Fibroblast of skin of left quadriceps (primary cell): ENCODE results near the gene IGFLR1.

ENCODE experiments used
- DNase-seq, 2 experiments: peaks; one replicate each; pipeline ENCODE4 v3.0.0-alpha.2; 2013; ENCODE audit warnings: low read depth in 2 of 2

Gene IGFLR1

GRCh38 chr19:35742121-35742724, at the start of gene IGFLR1:
TSS of gene IGFLR1 (minus strand) at chr19:35742452. CDS start at chr19:35741180, 1,272 bp downstream.
- DNase-seq, result no peak

GRCh38 chr19:35791814-35792279, 49.6 kb upstream of the IGFLR1 start:
- no peak for DNase-seq

- DNase-seq, result no peak
These were observed 48.9 kb upstream of the IGFLR1 start for GRCh38 chr19:35790981-35791813.

GRCh38 chr19:35789978-35790944, 48.0 kb upstream of the IGFLR1 start:
- no peak for DNase-seq

DNA sequence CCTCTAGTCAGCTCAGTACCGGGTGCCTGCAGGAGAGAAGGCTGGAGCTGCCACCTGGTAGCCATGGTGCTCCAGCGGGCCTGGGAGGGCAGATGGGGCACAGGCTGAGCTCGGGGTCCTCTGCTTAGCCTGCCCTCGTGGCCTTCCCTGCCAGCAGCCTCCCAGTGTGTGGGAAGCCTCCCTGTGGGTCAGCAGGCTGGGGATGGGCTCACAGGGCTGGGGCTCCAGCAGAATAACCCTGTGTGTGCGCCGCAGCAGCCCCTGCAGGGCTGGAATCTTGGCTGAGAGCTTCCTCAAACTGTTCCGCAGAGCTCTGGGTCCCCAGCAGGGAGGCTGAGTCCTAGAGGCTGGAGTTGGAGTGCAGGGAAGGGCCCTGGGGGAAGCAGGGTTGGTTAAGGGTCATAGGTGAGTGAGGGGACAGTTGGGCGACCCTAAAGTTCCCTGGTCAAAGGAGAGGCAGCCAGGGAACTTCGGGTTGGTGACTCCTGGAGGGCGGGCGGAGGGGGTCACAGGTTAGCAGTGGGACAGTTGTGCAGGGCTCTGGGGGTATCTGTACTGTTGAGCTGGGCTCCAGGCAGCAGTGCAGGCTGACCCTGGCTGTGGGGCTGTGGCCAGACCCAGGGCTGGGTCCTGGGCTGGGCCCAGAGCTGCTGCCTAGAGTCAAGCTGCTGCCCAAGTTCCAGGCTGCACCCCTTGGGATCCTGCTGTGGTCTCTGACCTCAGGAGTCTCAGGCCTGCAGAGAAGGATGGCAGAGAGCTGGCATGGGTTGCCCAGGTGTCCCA, 47.1 kb upstream of the IGFLR1 start:
- DNase-seq, result no peak

DNA sequence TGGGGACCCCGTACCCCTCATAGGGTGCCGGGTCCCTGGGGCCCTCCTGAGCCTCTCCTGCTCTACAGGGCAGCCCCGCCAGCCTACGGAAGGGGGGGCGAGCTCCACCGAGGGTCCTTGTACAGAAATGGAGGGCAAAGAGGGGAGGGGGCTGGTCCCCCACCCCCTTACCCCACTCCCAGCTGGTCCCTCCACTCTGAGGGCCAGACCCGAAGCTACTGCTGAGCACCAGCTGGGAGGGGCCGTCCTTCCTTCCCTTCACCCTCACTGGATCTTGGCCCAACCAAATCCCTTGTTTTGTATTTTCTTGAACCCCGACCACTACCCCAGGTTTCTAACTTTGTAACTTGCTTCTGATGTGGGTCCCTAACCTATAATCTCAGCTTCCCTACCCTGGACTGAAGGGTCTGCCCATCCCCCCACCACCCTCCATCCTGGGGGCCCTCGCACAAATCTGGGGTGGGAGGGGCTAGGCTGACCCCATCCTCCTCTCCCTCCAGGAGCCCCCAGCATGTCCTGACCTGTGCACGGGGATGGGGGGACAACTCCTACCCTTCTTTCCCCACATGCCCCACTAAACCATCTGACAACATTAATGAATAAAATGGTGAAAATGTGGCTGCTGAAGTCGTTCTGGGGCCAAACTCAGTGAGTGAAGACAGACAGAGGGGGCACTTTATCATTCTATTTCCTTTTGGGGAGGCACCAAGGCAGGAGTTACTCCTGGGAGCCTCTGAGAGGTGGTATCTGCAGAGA, 46.1 kb upstream of the IGFLR1 start:
- DNase-seq, result no peak

- no peak for DNase-seq
These were observed 45.1 kb upstream of the IGFLR1 start for GRCh38 chr19:35787227-35787799.

- DNase-seq, result no peak
These were observed 44.3 kb upstream of the IGFLR1 start for GRCh38 chr19:35786299-35787160.

GRCh38 chr19:35785339-35785627, 43.0 kb upstream of the IGFLR1 start:
- no peak for DNase-seq

GRCh38 chr19:35784503-35785338, 42.5 kb upstream of the IGFLR1 start:
- DNase-seq, result no peak

DNA sequence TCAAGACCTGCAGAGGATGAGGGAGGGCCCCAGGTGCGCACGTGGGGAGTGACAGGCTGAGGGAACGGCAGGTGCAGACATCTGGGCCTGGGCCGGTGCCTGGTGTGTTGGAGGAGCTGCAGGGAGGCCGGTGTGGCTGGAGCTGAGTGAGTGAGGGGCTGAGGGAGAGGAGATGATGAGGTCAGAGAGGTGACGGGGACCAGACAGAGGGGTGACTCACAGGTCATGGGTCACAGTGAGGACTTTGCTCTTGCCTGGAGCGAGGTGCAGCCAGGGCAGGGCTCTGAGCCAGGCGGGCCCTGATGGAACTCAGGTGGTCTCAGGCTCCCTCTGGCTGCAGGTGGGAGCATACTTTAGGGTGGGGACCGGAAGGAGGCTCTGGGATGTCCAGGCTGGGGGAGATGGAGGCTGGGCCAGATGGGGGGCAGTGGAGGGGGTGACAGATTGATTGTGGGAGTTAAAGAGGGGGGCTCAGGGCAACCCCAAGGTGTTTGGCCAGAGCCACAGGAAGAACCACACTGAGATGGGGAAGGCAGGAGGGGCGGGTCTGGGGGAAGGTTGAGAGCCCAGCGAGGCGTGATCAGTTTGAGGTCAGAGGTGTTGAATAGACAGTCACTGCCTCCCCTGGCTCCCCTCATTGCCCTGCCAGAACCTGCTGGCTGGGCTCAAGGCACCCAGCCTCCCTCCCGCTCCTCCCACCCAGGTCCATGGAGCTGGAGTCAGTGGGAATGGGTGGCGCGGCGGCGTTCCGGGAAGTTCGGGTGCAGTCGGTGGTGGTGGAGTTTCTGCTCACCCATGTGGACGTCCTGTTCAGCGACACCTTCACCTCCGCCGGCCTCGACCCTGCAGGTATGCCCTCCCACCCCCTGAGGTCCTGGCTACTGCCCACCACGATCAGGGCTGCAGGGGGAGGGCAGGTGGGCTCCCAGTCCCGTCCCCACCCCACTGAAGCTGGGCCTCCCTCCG, 41.5 kb upstream of the IGFLR1 start:
- no peak for DNase-seq

DNA sequence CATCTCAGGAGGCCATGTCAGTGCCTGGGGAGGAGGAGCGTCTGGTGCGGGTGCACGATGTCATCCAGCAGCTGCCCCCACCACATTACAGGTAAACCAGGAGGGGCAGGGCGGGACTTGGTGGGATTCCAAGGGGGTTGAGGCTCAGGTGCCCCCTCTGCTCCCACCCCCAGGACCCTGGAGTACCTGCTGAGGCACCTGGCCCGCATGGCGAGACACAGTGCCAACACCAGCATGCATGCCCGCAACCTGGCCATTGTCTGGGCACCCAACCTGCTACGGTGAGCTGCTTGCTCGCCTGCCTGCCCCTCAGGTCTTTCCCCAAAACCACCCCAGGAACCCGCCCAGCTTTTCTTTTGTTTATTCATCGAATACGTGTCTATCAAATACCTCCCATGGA, 40.3 kb upstream of the IGFLR1 start:
- no peak for DNase-seq

DNA sequence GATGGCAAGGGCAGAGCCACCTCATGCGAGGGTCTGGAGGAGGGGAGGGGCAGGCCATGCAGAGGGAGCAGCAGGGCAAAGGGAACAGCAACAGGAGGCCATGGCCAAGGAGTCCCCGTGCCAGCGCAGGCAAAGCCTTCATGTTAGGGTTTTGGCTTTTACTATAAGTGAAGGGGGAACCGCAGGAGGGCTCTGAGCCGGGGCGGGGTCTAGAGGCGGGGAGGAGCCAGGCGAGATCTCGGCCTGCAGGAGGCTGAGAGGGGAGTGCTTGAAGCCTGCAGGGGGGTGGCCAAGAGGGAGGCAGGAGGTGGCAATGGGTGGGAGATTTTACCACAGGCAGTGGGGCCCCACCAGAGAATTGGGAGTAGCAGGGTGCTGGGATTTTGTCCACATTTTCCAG, 39.4 kb upstream of the IGFLR1 start:
- no peak for DNase-seq

GRCh38 chr19:35780717-35781116, 38.5 kb upstream of the IGFLR1 start:
- no peak for DNase-seq

DNA sequence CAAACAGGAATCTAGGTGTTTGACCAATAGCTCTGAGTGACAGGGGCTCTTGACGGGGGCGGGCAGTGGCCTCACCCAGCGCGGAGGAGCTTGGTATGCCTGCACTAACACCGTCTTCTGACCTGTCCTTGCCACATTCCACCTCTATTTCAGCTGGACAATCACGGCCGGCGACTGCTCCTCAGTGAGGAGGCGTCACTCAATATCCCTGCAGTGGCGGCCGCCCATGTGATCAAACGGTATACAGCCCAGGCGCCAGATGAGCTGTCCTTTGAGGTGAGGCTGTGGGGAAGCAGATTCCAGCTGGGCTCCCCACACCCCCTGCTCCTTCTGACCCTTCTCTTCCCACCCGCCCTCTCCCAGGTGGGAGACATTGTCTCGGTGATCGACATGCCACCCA, 37.8 kb upstream of the IGFLR1 start:
- no peak for DNase-seq

DNA sequence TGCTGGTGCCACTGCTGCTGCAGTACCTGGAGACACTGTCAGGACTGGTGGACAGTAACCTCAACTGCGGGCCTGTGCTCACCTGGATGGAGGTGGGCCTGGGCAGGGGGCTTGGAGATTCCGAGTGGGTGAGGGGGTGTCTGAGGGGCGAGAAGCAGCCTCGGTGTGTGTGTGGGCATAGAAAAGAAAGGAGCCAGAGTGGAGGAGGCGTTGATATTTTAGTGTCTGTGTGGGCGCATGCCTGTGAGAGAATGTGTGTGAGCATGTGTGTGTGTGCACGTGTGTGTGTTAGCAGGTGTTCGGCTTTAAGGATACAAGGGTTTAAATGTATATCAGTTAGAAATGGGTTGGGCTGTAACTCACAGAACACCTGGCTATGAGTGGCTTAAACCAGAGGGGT, 36.8 kb upstream of the IGFLR1 start:
- no peak for DNase-seq

- DNase-seq, result no peak
These were observed 35.7 kb upstream of the IGFLR1 start for GRCh38 chr19:35777961-35778360.
